ENCODE data around the gene DNASE1L2. TPM values are rescaled to one million over a fixed set of nuclear protein-coding genes. Genes with fewer than 3 reads are reported as not detected.

The DNASE1L2 gene
- total and polyA plus RNA-seq, 10 of the 15 experiments (the other 5 are each of a cell fraction or from before 2014, with no cell fraction given): 0.06 to 1.5 (median 0.29) TPM

DNA sequence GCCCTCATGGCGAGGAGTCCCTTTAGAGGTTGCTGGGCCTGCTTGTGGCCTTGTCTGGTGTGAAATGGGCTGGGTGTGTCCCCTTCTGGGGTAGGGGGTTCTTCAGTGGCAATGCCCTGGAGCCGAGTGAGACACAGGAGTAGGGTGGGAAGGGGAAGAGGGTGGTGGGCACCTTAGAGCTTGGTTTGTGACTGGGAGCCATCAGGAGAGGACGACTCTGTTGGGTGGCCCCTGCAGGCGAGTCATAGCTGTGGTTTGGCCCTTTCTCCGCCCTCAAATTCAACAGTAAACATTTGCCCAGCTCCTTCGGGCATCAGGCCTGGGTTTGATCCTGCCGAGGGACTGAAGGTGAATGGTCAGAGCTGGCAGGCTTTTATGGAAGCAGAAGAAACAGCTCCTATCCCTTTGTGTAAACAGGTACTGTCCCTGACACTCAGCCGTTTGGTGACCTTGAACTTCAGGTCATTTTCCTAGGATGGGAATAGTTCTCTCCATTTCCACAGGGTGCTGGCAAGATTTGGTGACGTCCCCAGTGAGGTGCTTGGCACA is 9.9 kb upstream of the DNASE1L2 start (continued):
- TF ChIP-seq PRDM15 (CRISPR knock-in tag; IDR thresholded peaks at IDR 0.05): no peak
- TF ChIP-seq HDGF (IDR thresholded peaks at IDR 0.05): no peak
- no peak for TF ChIP-seq RAD21 (IDR thresholded peaks at IDR 0.05; ENCODE audit: insufficient read depth, low read depth, low read length)
- TF ChIP-seq BCL11A (IDR thresholded peaks at IDR 0.05; ENCODE audit: low read depth, low read length): no peak
- TF ChIP-seq SMC3 (IDR thresholded peaks at IDR 0.05; ENCODE audit: borderline replicate concordance, low read length): no peak
- no peak for TF ChIP-seq EGR1 (IDR thresholded peaks at IDR 0.05; ENCODE audit: borderline replicate concordance in 1 of 2, low read depth in 2 of 2, low read length in 2 of 2)
- no peak for TF ChIP-seq FOS (IDR thresholded peaks at IDR 0.05; ENCODE audit: borderline replicate concordance, extremely low read depth, insufficient read length)

DNA sequence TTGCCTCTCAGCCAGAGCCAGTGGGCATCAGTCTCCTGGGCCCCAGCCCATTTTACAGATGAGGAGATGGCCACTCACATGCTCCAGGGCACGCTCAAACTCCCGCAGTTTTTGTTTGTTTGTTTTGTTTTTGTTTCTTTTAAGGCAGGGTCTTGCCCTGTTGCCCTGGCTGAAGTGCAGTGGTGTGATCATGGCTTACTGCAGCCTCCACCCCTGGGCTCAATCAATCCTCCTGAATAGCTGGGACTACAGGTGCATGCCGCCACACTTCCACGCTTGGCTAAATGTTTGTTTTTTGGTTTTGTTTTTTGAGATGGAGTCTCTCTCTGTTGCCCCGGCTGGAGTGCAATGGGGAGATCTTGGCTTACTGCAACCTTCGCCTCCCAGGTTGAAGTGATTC is 9.3 kb upstream of the DNASE1L2 start:
- no peaks in the 10 kb centered on the region for H3K9me3 ChIP-seq (replicated peaks; ENCODE audit: control insufficient read depth, insufficient read depth, low read length)
- in situ Hi-C loops (cut with MboI): no loop called here
- H3K36me3 ChIP-seq (ENCODE audit: control insufficient read depth in 2 of 2, insufficient read depth in 2 of 2, low read length in 1 of 2): peaks cover 4 to 23% of the 10 kb centered on the region in 2 experiments; a peak in 3 of 4 replicates
- H3K9ac ChIP-seq (ENCODE audit: control insufficient read depth, insufficient read depth, low read length): no peak overlapping the region
- WGBS (ENCODE audit: insufficient coverage, insufficient replicate concordance, low lambda C conversion rate, missing lambda C conversion rate): 94% methylated on average over 6 of the region's 6 CpGs
- H3K4me3 ChIP-seq: no peak overlapping the region
- no TSS peak for BruUV-seq (replicated peaks)
- FAIRE-seq: no peak
- H3K27me3 ChIP-seq (replicated peaks in 1 of 2; ENCODE audit: control insufficient read depth in 2 of 2, insufficient read depth in 2 of 2, low read length in 1 of 2): no peaks in the 10 kb centered on the region
- ChIA-PET SMC1A (ENCODE audit: uncharacterized antibody, unreplicated experiment) (interaction anchor here (1.6 kb wide), 1 partner anchor 25 kb away, joined by 3 read pairs; the partner anchor contains the start of gene ECI1), POLR2A (interaction anchor here (2.1 kb wide), 1 partner anchor 12 kb away, joined by 7 read pairs; the partner anchor contains the start of gene PGP), RAD21 (ENCODE audit: unreplicated experiment) (no interaction called here), CTCF (interaction anchor here (1.1 to 1.6 kb wide), 2 partner anchors 24 to 171 kb away, joined by 3 read pairs; partner anchors contain the start of gene ECI1)
- H2AFZ ChIP-seq (ENCODE audit: control insufficient read depth, low read depth, low read length): no peak overlapping the region
- peaks cover 27% of the 10 kb centered on the region for H3K79me2 ChIP-seq (ENCODE audit: control insufficient read depth, insufficient read depth, low read length)
- no peak for DNase-seq (ENCODE audit: low read depth, low spot score)
- H3K4me1 ChIP-seq (ENCODE audit: control insufficient read depth, insufficient read depth, low read length): peaks cover 5% of the 10 kb centered on the region; the same call in 1 of the 2 replicates
- H3K4me2 ChIP-seq (ENCODE audit: control insufficient read depth, insufficient read depth): no peak overlapping the region
- no peak for ATAC-seq
- no peak overlapping the region for H3K27ac ChIP-seq (ENCODE audit: control insufficient read depth, insufficient read depth)
- no peaks in the 10 kb centered on the region for H4K20me1 ChIP-seq (ENCODE audit: control insufficient read depth, insufficient read depth)
- intact Hi-C loops (cut with micrococcal nuclease; ENCODE audit: unreplicated experiment): no loop called here
- TF ChIP-seq WRNIP1 (IDR thresholded peaks at IDR 0.05; ENCODE audit: borderline replicate concordance, low read depth, low read length): no peak
- TF ChIP-seq HDAC6 (IDR thresholded peaks at IDR 0.05; ENCODE audit: unreplicated experiment): no peak
- TF ChIP-seq, protein P1, sequence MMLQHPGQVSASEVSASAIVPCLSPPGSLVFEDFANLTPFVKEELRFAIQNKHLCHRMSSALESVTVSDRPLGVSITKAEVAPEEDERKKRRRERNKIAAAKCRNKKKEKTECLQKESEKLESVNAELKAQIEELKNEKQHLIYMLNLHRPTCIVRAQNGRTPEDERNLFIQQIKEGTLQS (IDR thresholded peaks at IDR 0.05; ENCODE audit: borderline replicate concordance, extremely low read depth, low read depth, low read length): no peak
- no peak for TF ChIP-seq MXI1 (IDR thresholded peaks at IDR 0.05; ENCODE audit: low read depth, low read length)
- no peak for TF ChIP-seq CBX5 (IDR thresholded peaks at IDR 0.05; ENCODE audit: low read depth)
- TF ChIP-seq PRDM15 (CRISPR knock-in tag; IDR thresholded peaks at IDR 0.05): no peak
- no peak for TF ChIP-seq IKZF2 (IDR thresholded peaks at IDR 0.05)
- TF ChIP-seq GATAD2B (conservative IDR thresholded peaks at IDR 0.05; ENCODE audit: low read depth): no peak
- no peak for TF ChIP-seq TCF7 (IDR thresholded peaks at IDR 0.05; ENCODE audit: borderline replicate concordance)

Data from GM12878 (cell line).